CD14-positive monocyte (primary cell): ENCODE data around the gene OR6K3. TPM values are rescaled to one million over a fixed set of nuclear protein-coding genes. Genes with fewer than 3 reads are reported as not detected.

Source experiments
- DNase-seq, 3 donors: peaks; one replicate each; pipeline ENCODE4 v3.0.0-alpha.2; 2011 to 2022
- H2AFZ ChIP-seq: 2 replicates; pipeline ENCODE4 v1.6.0; 2012; ENCODE audit warnings: mild to moderate bottlenecking, low read depth, low read length, inconsistent platforms; ENCODE audit not compliant: insufficient read depth, poor library complexity, severe bottlenecking
- H3K27ac ChIP-seq, 2 donors: 1 replicate in 1 of 2; 2 replicates in 1 of 2; pipeline ENCODE4 v1.5.1; 2012 to 2013; ENCODE audit warnings: low read length in 2 of 2, control low read depth in 1 of 2, inconsistent platforms in 1 of 2, low read depth in 1 of 2, mild to moderate bottlenecking in 1 of 2
- H3K27me3 ChIP-seq, 2 donors: one replicate each; pipeline versions ENCODE4 v1.6.0 to v1.6.1; 2011 to 2013; ENCODE audit warnings: low read length in 2 of 2; ENCODE audit not compliant: control insufficient read depth in 2 of 2, insufficient read depth in 2 of 2
- H3K36me3 ChIP-seq, 2 donors: replicated peaks in 1 of 2; 1 replicate in 1 of 2; 2 replicates in 1 of 2; pipeline versions ENCODE4 v1.5.1 to v1.6.1; 2012 to 2013; ENCODE audit warnings: low read length in 2 of 2, control low read depth in 1 of 2, inconsistent platforms in 1 of 2, mild to moderate bottlenecking in 1 of 2; ENCODE audit not compliant: insufficient read depth in 2 of 2, control insufficient read depth in 1 of 2
- H3K4me1 ChIP-seq, 2 donors: 1 replicate in 1 of 2; 2 replicates in 1 of 2; pipeline versions ENCODE4 v1.5.1 to v1.6.1; 2012 to 2013; ENCODE audit warnings: low read length in 2 of 2, control low read depth in 1 of 2, inconsistent platforms in 1 of 2, mild to moderate bottlenecking in 1 of 2, moderate library complexity in 1 of 2; ENCODE audit not compliant: insufficient read depth in 2 of 2, control insufficient read depth in 1 of 2
- H3K4me2 ChIP-seq: replicated peaks from 2 replicates; pipeline ENCODE3; 2012; ENCODE audit warnings: low read length, moderate library complexity, mild to moderate bottlenecking; ENCODE audit not compliant: poor library complexity, severe bottlenecking; ENCODE audit errors: extremely low read depth
- H3K4me3 ChIP-seq, 3 experiments: fragments of 200-600 bp in 1 of 3; sonication (generic) in 1 of 3; replicated peaks in 1 of 3; 1 replicate in 2 of 3; 2 replicates in 1 of 3; pipeline ENCODE4 v1.5.1; 2011 to 2013; ENCODE audit warnings: low read length in 3 of 3, mild to moderate bottlenecking in 3 of 3, control low read depth in 2 of 3, low read depth in 2 of 3, inconsistent platforms in 1 of 3, moderate library complexity in 1 of 3
- H3K79me2 ChIP-seq: 2 replicates; pipeline ENCODE4 v1.6.0; 2012; ENCODE audit warnings: mild to moderate bottlenecking, control low read depth, inconsistent platforms, low read length, moderate library complexity; ENCODE audit not compliant: insufficient read depth
- H3K9ac ChIP-seq: 2 replicates; pipeline ENCODE4 v1.6.0; 2017; ENCODE audit warnings: low read length, mild to moderate bottlenecking; ENCODE audit not compliant: insufficient read depth, poor library complexity, severe bottlenecking
- H3K9me3 ChIP-seq, 2 donors: replicated peaks in 1 of 2; 1 replicate in 1 of 2; 2 replicates in 1 of 2; pipeline versions ENCODE4 v1.5.1 to v1.6.1; 2012 to 2013; ENCODE audit warnings: low read length in 2 of 2, control low read depth in 1 of 2; ENCODE audit not compliant: control insufficient read depth in 1 of 2, insufficient read depth in 1 of 2
- H4K20me1 ChIP-seq: 2 replicates; pipeline ENCODE4 v1.6.0; 2012; ENCODE audit warnings: mild to moderate bottlenecking, low read length, control low read depth, moderate library complexity; ENCODE audit not compliant: insufficient read depth
- H3K27ac Mint-ChIP-seq, 7 donors: one replicate each; pipeline ENCODE4 v1.8.0; 2020; ENCODE audit warnings: mild to moderate bottlenecking in 7 of 7, mixed read lengths in 7 of 7, moderate library complexity in 6 of 7, inconsistent platforms in 2 of 7
- H3K27me3 Mint-ChIP-seq, 3 donors: one replicate each; pipeline ENCODE4 v1.8.0; 2021 to 2022; ENCODE audit warnings: low read depth in 3 of 3, mild to moderate bottlenecking in 3 of 3, mixed read lengths in 3 of 3, moderate library complexity in 3 of 3, inconsistent platforms in 1 of 3
- H3K36me3 Mint-ChIP-seq, 2 donors: one replicate each; pipeline ENCODE4 v1.8.0; 2020; ENCODE audit warnings: mixed read lengths in 2 of 2, inconsistent platforms in 1 of 2, mild to moderate bottlenecking in 1 of 2
- H3K4me1 Mint-ChIP-seq: one replicate; pipeline ENCODE4 v1.8.0; 2020; ENCODE audit warnings: mild to moderate bottlenecking, mixed read lengths
- H3K4me3 Mint-ChIP-seq, 2 donors: one replicate each; pipeline ENCODE4 v1.8.0; 2020; ENCODE audit warnings: mild to moderate bottlenecking in 2 of 2, mixed read lengths in 2 of 2, moderate library complexity in 1 of 2
- H3K9me3 Mint-ChIP-seq, 7 donors: one replicate each; pipeline ENCODE4 v1.8.0; 2020 to 2022; ENCODE audit warnings: mixed read lengths in 7 of 7, mild to moderate bottlenecking in 6 of 7, moderate library complexity in 6 of 7, inconsistent platforms in 2 of 7
- WGBS: methylation state at CpG from one replicate; pipeline ENCODE4 v1.1.5; 2013; ENCODE audit warnings: missing lambda C conversion rate; ENCODE audit not compliant: insufficient coverage; 5-methylcytosine and 5-hydroxymethylcytosine counted together
- intact Hi-C, 2 donors: fragments of 100-400 bp; cut with micrococcal nuclease; formaldehyde crosslinking; loops; one replicate each; pipeline versions ENCODE4 v1.15.0 to v1.15.1; 2023
- polyA plus RNA-seq, 3 donors: library from polyadenylated mRNA; depleted of rRNA in 1 of 3; unstranded in 2 of 3; stranded (reverse) in 1 of 3; fragments of 300-500 nt in 2 of 3; fragments of >200 nt in 1 of 3; fragmentation: Illumina TruSeq in 2 of 3; gene quantifications; 1 replicate in 2 of 3; 2 replicates in 1 of 3; pipeline ENCODE4 v1.2.3, GENCODE V29; 2012 to 2021
- TF ChIP-seq, protein P1 (sequence below): fragments of 200-600 bp; IDR thresholded peaks from one replicate; pipeline ENCODE4 v1.8.0; 2022; ENCODE audit warnings: antibody characterized with exemption, mild to moderate bottlenecking

The OR6K3 gene
- polyA plus RNA-seq, 3 donors, result not detected

DNA sequence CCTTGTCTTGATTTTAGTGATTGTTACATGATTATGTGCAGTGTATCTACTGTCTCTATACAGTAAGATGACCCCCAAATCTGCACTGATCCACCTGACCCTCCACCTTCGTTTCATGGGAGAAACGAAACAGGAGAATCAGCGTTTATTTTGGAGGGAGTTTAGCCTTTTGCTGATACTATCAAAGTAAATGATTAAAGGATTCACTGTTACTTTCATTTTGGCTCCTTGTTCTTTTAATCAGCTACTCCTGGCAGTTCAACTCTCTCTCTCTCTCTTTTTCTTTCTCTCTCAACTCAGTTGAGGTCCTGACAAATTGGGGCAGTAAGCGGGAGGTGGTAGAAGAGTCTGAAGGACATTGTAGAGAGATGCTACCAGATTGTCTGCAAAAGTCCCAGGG lies 9.9 kb upstream of the OR6K3 start:
- no CpG with 5 or more reads among the region's 4 CpGs for WGBS
- Mint-ChIP-seq H3K27ac (peak overlapping the region in 1 of 7 donors; percentile 54), H3K4me1 (peaks cover 17% of the 10 kb centered on the region), H3K36me3 (no peaks in the 10 kb centered on the region), H3K4me3 (no peak overlapping the region), H3K27me3 (no peaks in the 10 kb centered on the region), H3K9me3 (peaks cover 0 to 2% (median 0%) of the 10 kb centered on the region in 7 donors)
- no peaks in the 10 kb centered on the region for H4K20me1 ChIP-seq
- no peak overlapping the region for H3K27ac ChIP-seq
- TF ChIP-seq, protein P1, sequence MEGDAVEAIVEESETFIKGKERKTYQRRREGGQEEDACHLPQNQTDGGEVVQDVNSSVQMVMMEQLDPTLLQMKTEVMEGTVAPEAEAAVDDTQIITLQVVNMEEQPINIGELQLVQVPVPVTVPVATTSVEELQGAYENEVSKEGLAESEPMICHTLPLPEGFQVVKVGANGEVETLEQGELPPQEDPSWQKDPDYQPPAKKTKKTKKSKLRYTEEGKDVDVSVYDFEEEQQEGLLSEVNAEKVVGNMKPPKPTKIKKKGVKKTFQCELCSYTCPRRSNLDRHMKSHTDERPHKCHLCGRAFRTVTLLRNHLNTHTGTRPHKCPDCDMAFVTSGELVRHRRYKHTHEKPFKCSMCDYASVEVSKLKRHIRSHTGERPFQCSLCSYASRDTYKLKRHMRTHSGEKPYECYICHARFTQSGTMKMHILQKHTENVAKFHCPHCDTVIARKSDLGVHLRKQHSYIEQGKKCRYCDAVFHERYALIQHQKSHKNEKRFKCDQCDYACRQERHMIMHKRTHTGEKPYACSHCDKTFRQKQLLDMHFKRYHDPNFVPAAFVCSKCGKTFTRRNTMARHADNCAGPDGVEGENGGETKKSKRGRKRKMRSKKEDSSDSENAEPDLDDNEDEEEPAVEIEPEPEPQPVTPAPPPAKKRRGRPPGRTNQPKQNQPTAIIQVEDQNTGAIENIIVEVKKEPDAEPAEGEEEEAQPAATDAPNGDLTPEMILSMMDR, result no peak
- no peak overlapping the region for H2AFZ ChIP-seq
- intact Hi-C loops, result no loop called here
- no peak for DNase-seq
- no peaks in the 10 kb centered on the region for H3K9me3 ChIP-seq
- H3K9ac ChIP-seq, result no peak overlapping the region
- no peaks in the 10 kb centered on the region for H3K36me3 ChIP-seq
- H3K27me3 ChIP-seq, result no peaks in the 10 kb centered on the region
- H3K4me2 ChIP-seq, result no peak overlapping the region
- H3K79me2 ChIP-seq, result no peaks in the 10 kb centered on the region
- H3K4me3 ChIP-seq, result no peak overlapping the region
- peaks cover 3 to 14% of the 10 kb centered on the region in 2 donors for H3K4me1 ChIP-seq

DNA sequence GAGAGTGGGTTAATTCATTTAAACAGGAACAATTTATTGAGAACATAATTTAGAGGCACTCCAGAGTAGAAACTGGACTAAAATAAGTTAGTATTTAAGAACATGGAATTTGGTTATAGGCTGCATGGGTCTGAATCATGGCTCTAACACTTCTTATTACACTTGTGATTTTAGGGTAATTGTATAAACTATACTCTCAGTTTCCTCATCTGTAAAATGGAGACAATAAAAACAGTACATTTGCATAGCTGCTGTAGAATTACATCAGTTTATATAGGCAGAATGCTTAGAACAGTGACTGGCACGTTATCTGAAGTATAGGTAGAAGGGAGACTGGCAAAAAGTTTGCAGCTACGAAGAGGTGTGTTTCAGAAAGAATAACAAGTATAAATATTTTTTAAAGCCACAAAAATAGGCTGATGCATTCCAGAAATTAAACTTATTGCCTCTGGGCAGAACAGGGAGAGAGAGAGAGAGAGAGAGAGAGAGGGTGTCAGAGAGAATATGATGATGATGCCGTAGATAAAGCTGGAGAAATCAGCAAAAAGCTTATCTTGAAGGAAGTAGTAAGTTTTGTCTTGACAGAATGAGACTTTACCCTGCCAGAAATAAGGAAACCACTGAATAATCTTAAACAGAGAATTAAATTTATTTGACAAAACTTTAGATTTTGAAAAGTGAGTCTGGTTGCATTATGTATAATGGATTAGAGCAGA lies 8.1 kb upstream of the OR6K3 start:
- DNase-seq, result no peak
- H3K27me3 ChIP-seq, result no peaks in the 10 kb centered on the region
- no peaks in the 10 kb centered on the region for H3K9me3 ChIP-seq
- peaks cover 3 to 14% of the 10 kb centered on the region in 2 donors for H3K4me1 ChIP-seq
- Mint-ChIP-seq H3K9me3 (peaks cover 0 to 2% (median 0%) of the 10 kb centered on the region in 7 donors), H3K36me3 (no peaks in the 10 kb centered on the region), H3K4me1 (peaks cover 17% of the 10 kb centered on the region), H3K27me3 (no peaks in the 10 kb centered on the region), H3K27ac (peak overlapping the region in 1 of 7 donors; percentile 43), H3K4me3 (no peak overlapping the region)
- no peak overlapping the region for H3K4me3 ChIP-seq
- H3K36me3 ChIP-seq, result no peaks in the 10 kb centered on the region
- H3K4me2 ChIP-seq, result no peak overlapping the region
- WGBS, result no CpG with 5 or more reads among the region's 3 CpGs
- no peaks in the 10 kb centered on the region for H4K20me1 ChIP-seq
- H3K27ac ChIP-seq, result no peak overlapping the region
- intact Hi-C loops, result no loop called here
- TF ChIP-seq, protein P1, result no peak
- H3K9ac ChIP-seq, result no peak overlapping the region
- H3K79me2 ChIP-seq, result no peaks in the 10 kb centered on the region
- H2AFZ ChIP-seq, result no peak overlapping the region
